GM18873 (cell line): ENCODE measurements around the gene ITSN1.
"Not testable (repeated sequence)": the region's sequence is repeated elsewhere in the genome, so short reads cannot be mapped to it uniquely, and the experiment has no call there.

Source experiments
- ATAC-seq: cut with Tn5 transposase; IDR thresholded peaks from one replicate; pipeline ENCODE4 v1.9.1; 2021; ENCODE audit warnings: mild to moderate bottlenecking, moderate library complexity, moderate number of reproducible peaks; ENCODE audit not compliant: unreplicated experiment, low FRiP score

Gene ITSN1

DNA sequence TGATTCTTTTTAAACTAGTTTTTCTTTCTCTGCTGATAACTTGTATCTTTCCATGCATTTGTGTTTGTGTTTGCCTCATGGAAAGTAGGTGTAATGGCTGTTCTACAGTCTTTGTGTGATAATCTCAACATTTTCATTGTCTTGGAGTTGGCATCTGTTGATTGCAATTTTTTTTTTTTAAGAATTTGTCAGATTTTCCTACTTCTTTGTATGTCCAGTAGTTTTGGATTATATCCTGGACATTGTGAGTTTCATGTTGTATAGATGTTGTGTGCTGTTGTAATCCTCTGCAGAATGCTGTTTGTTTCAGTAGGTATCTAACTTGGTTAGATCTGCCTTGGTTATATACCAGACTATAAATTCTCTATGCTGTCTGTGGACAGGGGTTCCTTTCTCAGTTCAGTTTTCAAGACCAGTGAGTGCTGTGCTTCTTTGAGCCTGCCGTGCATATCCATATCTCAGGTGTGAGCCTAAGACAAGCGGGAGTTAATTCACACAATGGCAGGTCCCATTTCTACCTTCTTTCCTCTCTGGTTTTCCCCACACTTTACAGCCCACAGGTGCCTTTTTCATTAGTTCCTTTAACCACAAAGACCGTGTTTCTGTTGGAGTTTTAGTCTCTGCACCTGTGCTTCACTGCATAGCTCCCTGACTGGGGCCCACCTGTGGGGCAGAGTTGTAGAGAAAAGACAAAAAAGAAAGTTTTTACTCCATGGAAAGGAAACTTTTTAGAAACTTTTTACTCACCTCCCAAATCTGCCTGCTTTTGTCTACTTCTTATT lies 69.9 kb downstream of the ITSN1 start:
- no peak for ATAC-seq

GRCh38 chr21:33721081-33721480 lies 78.8 kb downstream of the ITSN1 start:
- no peak for ATAC-seq

- not testable (repeated sequence) for ATAC-seq
Measured at GRCh38 chr21:33729139-33729538, 86.8 kb downstream of the ITSN1 start.

GRCh38 chr21:33729641-33730040 lies 87.3 kb downstream of the ITSN1 start:
- ATAC-seq, result no peak

GRCh38 chr21:33731447-33731846 lies 89.1 kb downstream of the ITSN1 start:
- ATAC-seq, result no peak

GRCh38 chr21:33732038-33732437 lies 89.7 kb downstream of the ITSN1 start:
- ATAC-seq, result no peak

- ATAC-seq, result no peak
Measured at GRCh38 chr21:33733601-33734000, 91.3 kb downstream of the ITSN1 start.

DNA sequence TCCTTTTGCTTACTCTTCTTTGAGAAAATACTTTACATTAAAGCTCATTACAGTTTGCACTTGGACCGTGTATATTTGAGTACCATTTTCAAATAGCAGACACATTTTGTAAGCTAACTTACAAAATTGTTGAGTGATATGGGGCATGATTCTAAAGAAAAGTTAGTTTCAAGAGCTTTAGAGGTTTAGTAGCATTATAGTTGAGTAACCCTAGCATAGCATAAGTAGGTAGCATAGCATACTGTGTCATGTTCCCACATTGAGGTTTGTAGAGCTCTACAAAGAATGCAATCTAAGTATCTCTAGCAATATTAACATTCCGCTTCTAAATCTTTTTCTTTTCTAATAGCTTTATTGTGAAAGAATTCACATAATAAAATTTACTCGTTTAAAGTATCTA lies 92.0 kb downstream of the ITSN1 start:
- ATAC-seq, result no peak

GRCh38 chr21:33734818-33735217 lies 92.5 kb downstream of the ITSN1 start:
- no peak for ATAC-seq

DNA sequence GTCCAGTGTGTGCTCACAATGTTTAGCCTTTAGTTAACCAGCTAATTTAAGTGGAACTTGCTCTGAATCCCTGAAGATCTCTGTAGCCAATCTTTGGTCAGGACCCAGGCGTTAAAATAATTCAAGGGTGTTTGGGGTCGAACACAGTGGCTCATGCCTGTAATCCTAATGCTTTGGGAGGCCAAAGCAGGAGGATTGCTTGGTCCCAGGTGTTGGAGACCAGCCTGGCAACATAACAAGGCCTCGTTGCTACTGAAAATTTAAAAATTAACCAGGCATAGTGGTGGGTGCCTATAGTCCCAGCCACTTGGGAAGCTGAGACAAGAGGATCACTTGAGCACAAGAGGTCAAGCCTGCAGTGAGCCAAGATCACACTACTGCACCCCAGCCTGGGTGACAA lies 94.3 kb downstream of the ITSN1 start:
- ATAC-seq, result no peak

- no peak for ATAC-seq
Measured at GRCh38 chr21:33739701-33740100, 97.4 kb downstream of the ITSN1 start.

GRCh38 chr21:33747420-33747819 lies 105.1 kb downstream of the ITSN1 start:
- no peak for ATAC-seq

DNA sequence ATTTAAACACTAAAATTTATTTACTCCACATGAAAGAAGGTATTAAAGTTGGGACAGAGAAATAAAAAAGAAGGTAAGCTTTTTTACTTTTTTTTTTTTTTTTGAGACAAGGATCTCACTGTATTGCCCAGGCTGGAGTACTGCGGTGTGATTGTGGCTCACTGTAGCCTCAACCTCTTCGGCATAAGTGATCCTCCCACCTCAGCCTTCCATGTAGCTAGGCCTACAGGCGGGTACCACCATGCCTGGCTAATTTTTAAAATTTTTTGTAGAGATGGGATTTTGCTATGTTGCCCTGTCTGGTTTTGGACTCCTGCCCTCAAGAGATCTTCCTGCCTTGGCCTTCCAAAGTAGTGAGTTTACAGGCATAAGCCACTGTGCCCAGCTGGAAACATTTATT lies 106.6 kb downstream of the ITSN1 start:
- no peak for ATAC-seq

DNA sequence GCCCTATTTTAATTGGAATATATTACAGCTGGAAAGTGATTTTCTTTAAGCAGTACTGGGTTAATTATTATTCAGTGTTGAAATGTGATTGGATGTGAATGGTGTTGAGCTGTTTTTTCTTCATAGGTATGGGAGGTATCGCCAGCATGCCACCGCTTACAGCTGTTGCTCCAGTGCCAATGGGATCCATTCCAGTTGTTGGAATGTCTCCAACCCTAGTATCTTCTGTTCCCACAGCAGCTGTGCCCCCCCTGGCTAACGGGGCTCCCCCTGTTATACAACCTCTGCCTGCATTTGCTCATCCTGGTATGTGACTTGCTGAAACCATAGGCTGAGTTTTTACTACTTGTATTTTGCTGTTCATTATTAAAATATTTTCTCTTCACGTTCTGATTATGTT lies 107.7 kb downstream of the ITSN1 start:
- no peak for ATAC-seq

- ATAC-seq, result no peak
Measured at GRCh38 chr21:33751120-33751519, 108.8 kb downstream of the ITSN1 start.

DNA sequence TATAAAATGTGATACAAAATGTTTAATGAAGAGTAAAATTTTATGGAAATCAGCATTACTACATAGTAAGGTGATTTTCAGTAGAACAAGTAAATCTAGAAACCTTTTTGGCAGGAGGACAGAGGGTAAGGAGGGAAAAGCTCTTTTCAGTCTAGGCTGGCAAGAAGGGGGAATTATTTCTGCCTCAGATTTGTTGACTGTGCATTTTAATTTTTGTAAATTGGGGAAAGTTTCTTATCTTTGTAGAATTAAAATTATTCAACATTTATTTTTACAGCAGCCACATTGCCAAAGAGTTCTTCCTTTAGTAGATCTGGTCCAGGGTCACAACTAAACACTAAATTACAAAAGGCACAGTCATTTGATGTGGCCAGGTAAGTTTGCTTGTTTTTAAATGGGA lies 109.2 kb downstream of the ITSN1 start:
- ATAC-seq, result no peak

DNA sequence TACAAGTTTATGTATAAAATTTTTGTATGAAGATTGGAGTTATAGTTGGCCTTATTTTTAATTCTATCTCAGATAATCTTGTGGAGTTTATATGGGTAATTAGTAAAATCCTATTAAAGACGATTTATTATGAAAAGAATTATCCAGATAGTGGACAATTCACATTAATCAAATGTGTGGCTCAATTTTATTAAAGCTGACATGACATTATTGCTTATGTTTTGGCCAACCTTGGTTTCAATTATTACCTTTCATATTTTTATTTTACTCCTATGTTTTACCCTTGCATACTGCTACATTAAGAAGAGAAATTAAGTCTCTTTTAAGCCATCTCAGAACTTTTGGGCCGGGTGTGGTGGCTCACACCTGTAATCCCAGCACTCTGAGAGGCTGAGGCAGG lies 110.0 kb downstream of the ITSN1 start:
- no peak for ATAC-seq

DNA sequence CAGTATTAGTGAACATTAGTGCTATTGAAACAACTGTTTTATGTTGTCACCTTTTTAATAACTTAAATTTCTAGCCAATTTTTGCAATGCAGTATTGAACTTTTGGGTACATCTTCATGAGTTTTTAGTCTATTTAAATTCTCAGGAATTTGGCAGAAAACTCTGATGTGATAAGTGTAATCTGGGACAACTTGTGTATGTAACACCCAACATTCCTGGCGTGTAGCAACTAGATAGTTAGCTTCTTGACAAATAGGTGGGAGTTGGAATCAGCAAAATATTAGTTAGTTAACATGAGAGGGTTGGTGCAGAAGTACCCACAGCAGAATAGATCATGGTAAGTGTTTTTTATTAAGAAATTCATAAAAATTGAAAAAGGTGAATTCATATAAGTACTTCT lies 111.6 kb downstream of the ITSN1 start:
- no peak for ATAC-seq

- no peak for ATAC-seq
Measured at GRCh38 chr21:33754481-33754880, 112.2 kb downstream of the ITSN1 start.

- no peak for ATAC-seq
Measured at GRCh38 chr21:33755354-33755753, 113.1 kb downstream of the ITSN1 start.

GRCh38 chr21:33760641-33761440 lies 118.5 kb downstream of the ITSN1 start:
- no peak for ATAC-seq
